ENCODE data around the gene MYBPC1. TPM values are rescaled to one million over a fixed set of nuclear protein-coding genes. Genes with fewer than 3 reads are reported as not detected.

MYBPC1 gene
- total RNA-seq, 1 experiment from 2014 or later, result 0.70 TPM

GRCh38 chr12:101581190-101581589 is 13.6 kb upstream of the MYBPC1 start:
- CTCF ChIA-PET, result interaction anchor here (0.6 kb wide), 1 partner anchor 178 kb away, joined by 3 read pairs; no protein-coding TSS in a partner anchor
- no peaks in the 10 kb centered on the region for H3K27me3 Mint-ChIP-seq (ENCODE audit: insufficient read depth, unreplicated experiment)
- no peak for DNase-seq (ENCODE audit: unreplicated experiment)

GRCh38 chr12:101582937-101583336 is 11.8 kb upstream of the MYBPC1 start:
- BruUV-seq (replicated peaks), result no TSS peak
- CTCF ChIA-PET, result interaction anchor here (0.7 kb wide), 2 partner anchors 357 to 442 kb away, joined by 3 read pairs; no protein-coding TSS in a partner anchor
- no peak for DNase-seq (ENCODE audit: unreplicated experiment)
- Mint-ChIP-seq H3K27ac (ENCODE audit: low read depth, unreplicated experiment) (no peak overlapping the region), H3K36me3 (ENCODE audit: insufficient read depth, unreplicated experiment) (no peaks in the 10 kb centered on the region), H3K9me3 (ENCODE audit: unreplicated experiment) (no peaks in the 10 kb centered on the region), H3K4me3 (ENCODE audit: unreplicated experiment) (no peak overlapping the region), H3K27me3 (ENCODE audit: insufficient read depth, unreplicated experiment) (no peaks in the 10 kb centered on the region), H3K4me1 (ENCODE audit: insufficient read depth, unreplicated experiment) (peaks cover 6% of the 10 kb centered on the region)
- POLR2A ChIA-PET, result no interaction called here
- no peak for TF ChIP-seq CTCF (IDR thresholded peaks at IDR 0.05; ENCODE audit: unreplicated experiment)
- intact Hi-C loops (cut with micrococcal nuclease), result no loop called here

More at GRCh38 chr12:101581190-101581589, 13.6 kb upstream of the MYBPC1 start:
- Mint-ChIP-seq H3K36me3 (ENCODE audit: insufficient read depth, unreplicated experiment) (no peaks in the 10 kb centered on the region), H3K4me1 (ENCODE audit: insufficient read depth, unreplicated experiment) (peaks cover 6% of the 10 kb centered on the region), H3K27ac (ENCODE audit: low read depth, unreplicated experiment) (no peak overlapping the region), H3K9me3 (ENCODE audit: unreplicated experiment) (no peaks in the 10 kb centered on the region), H3K4me3 (ENCODE audit: unreplicated experiment) (no peak overlapping the region)
- POLR2A ChIA-PET, result no interaction called here
- intact Hi-C loops (cut with micrococcal nuclease), result no loop called here
- TF ChIP-seq CTCF (IDR thresholded peaks at IDR 0.05; ENCODE audit: unreplicated experiment), result no peak
- BruUV-seq (replicated peaks), result no TSS peak

- BruUV-seq (replicated peaks), result no TSS peak
- no peak overlapping the region for H3K4me3 Mint-ChIP-seq (ENCODE audit: unreplicated experiment)
- ChIA-PET POLR2A (no interaction called here), CTCF (no interaction called here)
- no peaks in the 10 kb centered on the region for H3K36me3 Mint-ChIP-seq (ENCODE audit: insufficient read depth, unreplicated experiment)
- intact Hi-C loops (cut with micrococcal nuclease), result no loop called here
- no peak for TF ChIP-seq CTCF (IDR thresholded peaks at IDR 0.05; ENCODE audit: unreplicated experiment)
- H3K27ac Mint-ChIP-seq (ENCODE audit: low read depth, unreplicated experiment), result no peak overlapping the region
- no peaks in the 10 kb centered on the region for H3K4me1 Mint-ChIP-seq (ENCODE audit: insufficient read depth, unreplicated experiment)
- H3K27me3 Mint-ChIP-seq (ENCODE audit: insufficient read depth, unreplicated experiment), result no peaks in the 10 kb centered on the region
- H3K9me3 Mint-ChIP-seq (ENCODE audit: unreplicated experiment), result no peaks in the 10 kb centered on the region
- peak; percentile 25 for DNase-seq (ENCODE audit: unreplicated experiment)
These were observed 4.4 kb upstream of the MYBPC1 start for GRCh38 chr12:101590383-101590782.

GRCh38 chr12:101591781-101592180 is 3.0 kb upstream of the MYBPC1 start:
- H3K27ac Mint-ChIP-seq (ENCODE audit: low read depth, unreplicated experiment), result no peak overlapping the region

More at GRCh38 chr12:101591781-101592180, 3.0 kb upstream of the MYBPC1 start:
- ChIA-PET CTCF (interaction anchor here (0.9 kb wide), 1 partner anchor 21 kb away, joined by 3 read pairs; no protein-coding TSS in a partner anchor), POLR2A (no interaction called here)
- Mint-ChIP-seq H3K9me3 (ENCODE audit: unreplicated experiment) (no peaks in the 10 kb centered on the region), H3K4me3 (ENCODE audit: unreplicated experiment) (no peak overlapping the region), H3K27me3 (ENCODE audit: insufficient read depth, unreplicated experiment) (no peaks in the 10 kb centered on the region), H3K4me1 (ENCODE audit: insufficient read depth, unreplicated experiment) (no peaks in the 10 kb centered on the region), H3K36me3 (ENCODE audit: insufficient read depth, unreplicated experiment) (no peaks in the 10 kb centered on the region)
- no TSS peak for BruUV-seq (replicated peaks)
- intact Hi-C loops (cut with micrococcal nuclease), result no loop called here
- no peak for TF ChIP-seq CTCF (IDR thresholded peaks at IDR 0.05; ENCODE audit: unreplicated experiment)
- DNase-seq (ENCODE audit: unreplicated experiment), result no peak

Measured in MCF 10A (cell line).